ENCODE data around the gene ZC3H4.

DNA sequence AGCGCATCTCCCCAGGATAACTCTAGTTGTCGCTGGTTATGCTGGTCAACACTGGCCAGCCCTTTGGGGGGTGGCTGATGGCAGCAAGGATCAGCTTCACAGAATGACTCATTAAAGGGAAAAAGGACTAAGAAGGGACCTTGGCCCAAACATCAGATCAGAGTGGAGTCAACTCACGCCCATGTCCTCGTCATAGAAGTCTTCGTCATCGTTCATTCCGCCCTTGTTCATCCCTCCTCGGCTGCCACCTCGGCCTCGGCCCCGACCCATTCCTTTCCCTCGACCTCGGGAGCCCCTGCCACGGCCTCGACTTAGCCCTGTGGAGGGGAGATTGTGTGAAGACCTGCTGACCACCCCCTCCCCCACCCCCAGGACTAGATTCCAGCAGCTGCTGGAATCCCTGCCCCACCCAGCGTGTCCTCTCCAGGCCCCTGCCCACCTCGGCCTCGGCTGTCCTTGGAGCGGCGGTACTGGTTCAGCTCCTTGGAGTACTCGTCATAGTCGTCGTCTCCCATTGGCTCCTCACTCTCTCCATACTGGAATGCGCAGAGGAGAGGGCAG is 28.6 kb downstream of the ZC3H4 start:
- no peak for TF ChIP-seq POLR2A (IDR thresholded peaks at IDR 0.05; ENCODE audit: low read depth)
- TF ChIP-seq, protein P1, sequence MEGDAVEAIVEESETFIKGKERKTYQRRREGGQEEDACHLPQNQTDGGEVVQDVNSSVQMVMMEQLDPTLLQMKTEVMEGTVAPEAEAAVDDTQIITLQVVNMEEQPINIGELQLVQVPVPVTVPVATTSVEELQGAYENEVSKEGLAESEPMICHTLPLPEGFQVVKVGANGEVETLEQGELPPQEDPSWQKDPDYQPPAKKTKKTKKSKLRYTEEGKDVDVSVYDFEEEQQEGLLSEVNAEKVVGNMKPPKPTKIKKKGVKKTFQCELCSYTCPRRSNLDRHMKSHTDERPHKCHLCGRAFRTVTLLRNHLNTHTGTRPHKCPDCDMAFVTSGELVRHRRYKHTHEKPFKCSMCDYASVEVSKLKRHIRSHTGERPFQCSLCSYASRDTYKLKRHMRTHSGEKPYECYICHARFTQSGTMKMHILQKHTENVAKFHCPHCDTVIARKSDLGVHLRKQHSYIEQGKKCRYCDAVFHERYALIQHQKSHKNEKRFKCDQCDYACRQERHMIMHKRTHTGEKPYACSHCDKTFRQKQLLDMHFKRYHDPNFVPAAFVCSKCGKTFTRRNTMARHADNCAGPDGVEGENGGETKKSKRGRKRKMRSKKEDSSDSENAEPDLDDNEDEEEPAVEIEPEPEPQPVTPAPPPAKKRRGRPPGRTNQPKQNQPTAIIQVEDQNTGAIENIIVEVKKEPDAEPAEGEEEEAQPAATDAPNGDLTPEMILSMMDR (IDR thresholded peaks at IDR 0.05): no peak
- no peak for TF ChIP-seq EP300 (IDR thresholded peaks at IDR 0.05)
- no peak for TF ChIP-seq POLR2AphosphoS5 (IDR thresholded peaks at IDR 0.05)
